Keratinocyte (primary cell): ENCODE results near the gene SEC14L2.

Experiments used
- CTCF ChIP-seq, 3 experiments: IDR thresholded peaks in 1 of 3; conservative IDR thresholded peaks in 1 of 3; optimal IDR thresholded peaks in 1 of 3; 2 replicates in 2 of 3; 3 replicates in 1 of 3; pipeline versions ENCODE3 to v1.5.1; 2011; ENCODE audit warnings: low read length in 3 of 3, mild to moderate bottlenecking in 3 of 3, moderate library complexity in 2 of 3, control low read depth in 1 of 3, inconsistent platforms in 1 of 3; ENCODE audit not compliant: insufficient read depth in 2 of 3; ENCODE audit errors: extremely low read depth in 1 of 3
- EZH2 ChIP-seq: IDR thresholded peaks from one replicate; pipeline ENCODE4 v1.6.1; 2012; ENCODE audit warnings: inconsistent platforms, mild to moderate bottlenecking, low read length, moderate library complexity

DNA sequence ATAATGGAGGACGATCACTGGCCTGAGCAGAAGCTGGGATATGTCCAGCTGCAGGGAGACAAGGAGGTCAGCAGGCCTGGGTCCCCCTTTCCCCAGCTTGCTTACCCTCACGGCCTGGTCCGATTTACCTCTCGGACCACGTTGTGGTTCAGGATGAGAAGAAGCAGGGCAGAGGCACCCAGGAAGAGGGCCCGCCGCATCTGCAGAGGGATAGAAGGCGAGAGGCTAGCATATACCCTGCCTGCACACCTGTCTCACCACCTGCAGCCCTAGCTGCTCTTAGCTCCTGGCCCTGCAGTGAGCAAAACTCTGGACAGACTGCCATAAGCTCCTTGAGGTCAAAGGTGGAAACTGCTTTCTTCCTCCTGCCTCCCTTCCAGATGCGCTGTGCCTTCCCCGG is 10.9 kb upstream of the SEC14L2 start:
- TF ChIP-seq CTCF (optimal IDR thresholded peaks at IDR 0.05 in 1 of 3, IDR thresholded peaks at IDR 0.05 in 1 of 3, conservative IDR thresholded peaks at IDR 0.05 in 1 of 3; ENCODE audit: extremely low read depth in 1 of 3, insufficient read depth in 2 of 3, low read length in 3 of 3) (no peak), EZH2 (no peak)
